Bronchial epithelial cell (primary cell): ENCODE results near the gene CPSF2. TPM values are rescaled to one million over a fixed set of nuclear protein-coding genes. Genes with fewer than 3 reads are reported as not detected.

Experiments used
- DNase-seq: peaks from one replicate; pipeline ENCODE4 v3.0.0-alpha.2; 2010; ENCODE audit warnings: low read depth
- FAIRE-seq: peaks from 2 replicates; lab custom pipeline; 2011; peaks lifted over from hg19 to GRCh38; lab: Jason Lieb, UNC
- H3K27me3 ChIP-seq: 2 replicates; pipeline ENCODE4 v1.5.1; 2011; ENCODE audit warnings: low read length; ENCODE audit not compliant: control insufficient read depth, insufficient read depth
- H3K36me3 ChIP-seq: 2 replicates; pipeline ENCODE4 v1.5.1; 2011; ENCODE audit warnings: low read length; ENCODE audit not compliant: control insufficient read depth, insufficient read depth
- H3K4me3 ChIP-seq: 2 replicates; pipeline ENCODE4 v1.5.1; 2011; ENCODE audit warnings: mild to moderate bottlenecking, low read depth, low read length, control low read depth
- CTCF ChIP-seq: IDR thresholded peaks from 2 replicates; pipeline ENCODE4 v1.5.1; 2011; ENCODE audit warnings: mild to moderate bottlenecking, moderate library complexity, low read length, control low read depth, inconsistent platforms; ENCODE audit not compliant: insufficient read depth, severe bottlenecking
- total RNA-seq: library from RNA; depleted of rRNA; stranded (reverse); fragments of >200 nt; gene quantifications from 2 replicates; pipeline ENCODE4 v1.2.1, GENCODE V29; 2014

Gene CPSF2
- total RNA-seq, 1 donor from 2014 or later: 33.4 TPM

DNA sequence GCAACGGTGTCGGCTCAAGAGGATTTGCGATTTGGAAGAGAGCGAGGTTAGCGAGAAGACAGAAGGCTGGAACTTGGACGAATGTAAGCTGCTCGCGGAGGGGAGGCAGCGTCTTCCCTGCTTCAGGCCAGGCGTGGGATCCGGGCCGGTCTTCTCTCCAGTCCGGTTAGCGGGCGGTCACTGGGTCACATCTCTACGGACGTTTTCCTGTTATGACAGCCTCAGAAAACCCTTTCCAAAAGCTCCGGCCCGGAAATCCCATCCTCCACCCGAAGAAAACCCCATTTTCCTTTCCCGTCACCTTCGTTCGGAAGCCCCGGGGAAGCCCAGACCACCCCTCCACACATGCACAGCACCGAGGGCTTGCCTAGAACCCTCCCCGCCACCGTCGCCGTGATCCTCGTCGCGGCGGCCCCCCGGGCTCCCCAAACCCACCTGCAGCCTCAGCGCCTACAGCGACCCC is 531 bp upstream of the CPSF2 start:
- H3K36me3 ChIP-seq: peaks cover 2% of the 10 kb centered on the region
- H3K27me3 ChIP-seq: no peaks in the 10 kb centered on the region
- H3K4me3 ChIP-seq: peak overlapping the region; percentile 76
- FAIRE-seq: no peak
- no peak for TF ChIP-seq CTCF
- DNase-seq: peak; percentile 18

DNA sequence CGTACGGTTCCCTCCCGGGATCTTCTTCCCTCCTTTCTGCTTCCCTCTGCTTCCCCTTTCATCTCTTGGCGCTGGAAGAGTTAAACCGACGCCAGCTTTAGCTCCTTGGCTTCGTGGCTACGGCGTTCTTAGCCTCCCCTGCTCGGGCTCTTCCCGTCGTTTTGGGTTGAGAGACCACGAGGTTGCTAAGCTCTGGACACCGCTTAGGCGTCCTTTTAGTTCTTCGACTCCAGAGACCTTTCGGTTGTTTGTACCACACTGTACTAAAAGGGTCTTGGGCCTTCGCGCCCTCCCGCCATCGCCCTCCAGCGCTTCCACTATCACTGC is 545 bp downstream of the CPSF2 start:
- Histone ChIP-seq H3K4me3 (peak overlapping the region; percentile 76), H3K27me3 (no peaks in the 10 kb centered on the region), H3K36me3 (peaks cover 3% of the 10 kb centered on the region)
- TF ChIP-seq CTCF: no peak
- DNase-seq (peak; percentile 25), FAIRE-seq (no peak)

GRCh38 chr14:92122761-92123160 is 992 bp downstream of the CPSF2 start:
- no peak for TF ChIP-seq CTCF
- no peak for DNase-seq
- FAIRE-seq: no peak
- H3K36me3 ChIP-seq: peaks cover 4% of the 10 kb centered on the region
- no peaks in the 10 kb centered on the region for H3K27me3 ChIP-seq
- H3K4me3 ChIP-seq: peak overlapping the region; percentile 76

DNA sequence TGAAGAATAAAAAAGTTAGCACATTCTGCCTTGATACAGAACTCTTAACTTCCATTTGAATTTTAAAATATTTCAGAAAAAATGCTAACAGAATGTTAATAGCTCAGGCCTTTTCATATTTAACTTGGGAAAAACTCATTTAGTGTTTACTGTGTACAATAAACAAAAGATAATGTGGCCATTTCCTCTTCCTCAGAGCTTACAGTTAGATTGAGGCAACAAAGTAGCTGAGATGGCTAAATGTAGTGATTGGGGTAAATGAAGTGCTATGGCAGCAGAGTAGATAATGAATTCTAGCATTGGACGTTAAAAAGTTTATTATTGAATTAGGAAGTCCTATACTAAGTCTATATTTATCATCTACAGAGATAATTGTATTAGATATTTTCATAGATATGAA is 12.7 kb downstream of the CPSF2 start:
- no peaks in the 10 kb centered on the region for H3K27me3 ChIP-seq
- H3K4me3 ChIP-seq: no peak overlapping the region
- no peak for FAIRE-seq
- H3K36me3 ChIP-seq: peaks cover 7% of the 10 kb centered on the region
- no peak for DNase-seq
- no peak for TF ChIP-seq CTCF

DNA sequence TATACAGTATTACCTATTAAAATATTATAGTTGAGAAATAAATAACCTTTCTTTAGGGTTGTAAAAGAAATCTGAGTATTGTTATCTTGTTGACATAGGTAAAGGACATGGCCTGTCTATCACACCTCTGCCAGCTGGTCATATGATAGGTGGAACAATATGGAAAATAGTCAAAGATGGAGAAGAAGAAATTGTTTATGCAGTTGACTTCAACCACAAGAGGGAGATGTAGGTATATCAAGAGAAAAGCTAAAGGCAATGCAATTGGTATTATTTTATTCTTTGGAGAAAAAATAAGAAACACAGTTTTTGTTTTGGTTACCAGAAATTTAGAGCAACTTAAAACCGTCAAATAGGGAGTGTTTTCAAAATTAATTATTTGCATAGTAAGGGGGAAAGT is 13.5 kb downstream of the CPSF2 start:
- FAIRE-seq (no peak), DNase-seq (peak; percentile 44)
- no peak overlapping the region for H3K4me3 ChIP-seq
- H3K27me3 ChIP-seq: no peaks in the 10 kb centered on the region
- peaks cover 7% of the 10 kb centered on the region for H3K36me3 ChIP-seq
- peak; percentile 39 for TF ChIP-seq CTCF

DNA sequence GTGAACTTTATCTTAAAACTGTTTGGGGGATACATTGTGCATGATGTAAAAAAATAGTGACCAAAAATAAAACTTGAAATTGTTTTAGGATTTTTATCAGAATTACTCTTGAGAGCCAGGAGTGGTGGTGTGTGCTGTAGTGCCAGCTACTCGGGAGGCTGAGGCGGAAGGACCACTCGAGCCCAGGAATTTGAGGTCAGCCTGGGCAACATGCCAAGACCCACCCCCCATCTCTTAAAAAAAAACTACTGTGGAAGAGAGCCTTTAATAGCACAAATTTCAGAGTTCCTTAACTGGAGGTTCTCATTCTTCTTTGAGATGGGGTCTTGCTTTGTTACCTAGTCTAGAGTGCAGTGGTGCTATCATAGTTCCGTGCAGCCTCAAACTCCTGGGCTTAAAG is 21.5 kb downstream of the CPSF2 start:
- no peak overlapping the region for H3K4me3 ChIP-seq

More for the DNA sequence above, 21.5 kb downstream of the CPSF2 start:
- TF ChIP-seq CTCF: no peak
- peaks cover 12% of the 10 kb centered on the region for H3K36me3 ChIP-seq
- H3K27me3 ChIP-seq: no peaks in the 10 kb centered on the region
- DNase-seq (no peak), FAIRE-seq (no peak)
